GM10266 (cell line): Measurements from ENCODE around the gene WDR45B.

Source experiments
- DNase-seq: peaks from one replicate; pipeline ENCODE4 v3.0.0; 2012; ENCODE audit errors: extremely low spot score
- CTCF ChIP-seq: IDR thresholded peaks from 2 replicates; pipeline ENCODE4 v1.5.1; 2012; ENCODE audit warnings: mild to moderate bottlenecking, low read depth; ENCODE audit not compliant: control insufficient read depth, insufficient read depth; ENCODE audit errors: missing control alignments

Gene WDR45B

DNA sequence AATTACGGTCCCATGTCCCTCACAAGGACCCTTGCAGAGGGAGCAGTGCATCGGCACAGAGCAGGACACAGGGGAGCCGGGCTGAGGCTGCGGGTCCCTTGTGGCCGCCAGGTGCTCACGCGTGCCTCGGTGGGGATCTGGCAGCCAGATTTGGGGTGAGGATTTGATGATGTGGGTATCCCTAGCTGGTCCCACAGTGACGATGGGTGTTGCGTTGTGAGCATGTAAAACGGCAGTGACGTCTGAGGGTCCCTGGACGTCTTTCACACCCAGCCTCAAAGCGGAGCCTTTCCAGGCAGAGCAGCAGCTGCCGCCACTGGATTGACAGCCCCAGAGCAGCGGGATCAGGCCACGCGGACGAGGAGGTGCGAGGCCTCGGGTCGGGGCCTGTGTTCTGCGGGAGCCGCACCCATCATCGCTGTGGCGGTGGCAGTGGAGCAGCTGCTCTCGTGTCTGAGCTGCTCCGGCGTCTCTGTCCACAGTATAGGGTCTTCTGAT is 54.6 kb downstream of the WDR45B start:
- no peak for DNase-seq
- TF ChIP-seq CTCF = no peak

DNA sequence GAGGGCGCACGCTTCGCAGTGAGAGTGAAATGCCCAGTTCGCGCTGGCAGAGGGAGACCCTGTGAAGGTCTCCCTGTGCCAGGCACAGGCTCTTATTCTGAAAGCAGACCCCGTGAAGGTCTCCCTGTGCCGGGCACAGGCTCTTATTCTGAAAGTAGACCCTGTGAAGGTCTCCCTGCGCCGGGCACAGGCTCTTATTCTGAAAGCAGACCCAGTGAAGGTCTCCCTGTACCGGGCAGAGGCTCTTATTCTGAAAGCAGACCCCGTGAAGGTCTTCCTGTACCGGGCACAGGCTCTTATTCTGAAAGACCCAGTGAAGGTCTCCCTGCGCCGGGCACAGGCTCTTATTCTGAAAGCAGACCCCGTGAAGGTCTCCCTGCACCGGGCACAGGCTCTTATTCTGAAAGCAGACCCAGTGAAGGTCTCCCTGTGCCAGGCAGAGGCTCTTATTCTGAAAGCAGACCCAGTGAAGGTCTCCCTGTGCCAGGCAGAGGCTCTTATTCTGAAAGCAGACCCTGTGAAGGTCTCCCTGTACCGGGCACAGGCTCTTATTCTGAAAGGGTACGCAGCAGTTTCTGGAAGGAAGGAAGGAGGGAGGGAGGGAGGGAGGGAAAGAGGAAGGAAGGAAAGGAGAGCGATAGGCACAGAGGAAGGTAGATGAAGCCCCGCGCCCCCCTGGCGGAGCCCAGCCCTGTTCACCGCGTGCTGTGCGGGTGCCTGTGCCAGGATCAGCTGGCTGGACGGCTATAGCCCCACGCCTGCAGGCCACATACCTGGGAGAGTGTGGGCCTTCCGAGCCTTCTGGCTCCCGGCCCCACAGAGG is 55.3 kb downstream of the WDR45B start:
- no peak for DNase-seq
- no peak for TF ChIP-seq CTCF

DNA sequence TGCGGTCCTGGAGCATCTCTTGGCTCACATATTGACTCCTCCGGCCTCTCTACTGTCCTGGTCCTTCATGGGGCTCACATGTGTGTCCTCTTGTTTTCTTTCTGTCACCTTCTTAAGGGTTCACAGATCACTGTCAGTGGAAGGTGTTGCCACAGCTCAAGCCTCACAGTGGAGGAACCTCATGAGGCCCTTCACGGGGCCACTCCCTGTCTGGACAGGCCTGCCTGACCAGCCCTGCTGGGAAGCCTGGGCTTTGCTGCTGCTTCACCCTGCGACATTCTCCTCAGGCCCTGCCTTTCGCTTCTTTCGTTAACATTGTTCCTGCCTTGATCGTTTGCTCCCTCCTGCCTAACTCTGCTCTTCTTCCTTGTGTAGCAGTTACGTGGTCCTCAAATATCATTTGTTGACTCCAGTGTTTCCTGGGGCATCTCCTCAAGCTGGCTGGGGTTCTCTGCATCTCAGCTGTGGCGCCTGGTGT is 55.9 kb downstream of the WDR45B start:
- no peak for TF ChIP-seq CTCF
- DNase-seq = no peak

DNA sequence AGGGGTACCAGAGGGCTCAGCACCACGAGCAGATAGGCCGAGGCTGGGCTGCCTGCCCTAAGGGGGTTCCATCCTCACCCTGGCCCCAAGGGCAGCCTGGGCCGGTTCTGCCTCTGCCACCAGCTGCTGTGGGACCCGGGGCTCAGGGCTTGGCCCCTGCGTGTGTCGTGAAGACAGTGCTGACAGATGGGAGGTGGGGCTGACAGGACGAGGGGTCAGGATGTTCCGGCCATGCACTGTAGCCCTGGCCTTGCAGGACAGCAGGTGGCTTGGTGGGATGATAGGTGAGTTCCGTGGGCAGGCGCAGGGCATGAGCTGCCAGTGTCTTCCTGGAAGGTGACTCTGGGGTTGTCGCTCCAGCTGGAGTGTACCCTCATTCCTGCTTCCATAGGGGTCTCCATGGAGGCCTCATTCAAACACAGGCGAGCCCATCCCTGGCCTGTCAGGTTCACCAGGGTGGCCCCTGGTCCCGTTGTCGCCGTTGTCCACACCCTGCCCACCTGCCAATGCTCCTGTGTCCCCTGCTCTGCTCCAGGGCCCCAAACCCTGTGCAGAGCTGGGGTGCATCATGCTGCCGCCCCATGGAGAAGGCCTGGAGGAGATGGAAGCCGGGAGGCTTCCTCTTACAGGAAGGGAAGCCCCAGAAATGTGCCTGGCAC is 57.2 kb downstream of the WDR45B start:
- DNase-seq = no peak
- no peak for TF ChIP-seq CTCF

DNA sequence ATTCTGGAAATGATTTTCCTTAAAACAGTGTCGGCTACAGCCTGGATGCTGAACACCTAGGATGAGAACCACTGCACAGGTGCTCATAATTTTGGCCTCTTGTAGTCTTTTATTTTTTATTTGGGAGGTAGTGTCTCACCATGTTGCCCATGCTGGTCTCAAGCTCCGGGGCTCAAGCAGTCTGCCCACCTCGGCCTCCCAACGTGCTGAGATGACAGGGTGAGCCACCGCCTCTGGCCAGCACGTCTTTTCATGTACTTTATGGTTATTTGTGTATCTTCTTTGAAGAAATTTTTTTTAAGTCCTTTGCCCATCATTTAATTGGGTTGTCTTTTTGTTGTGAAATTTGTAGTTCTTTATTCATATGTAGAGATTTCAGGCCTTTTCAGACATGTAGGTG is 58.0 kb downstream of the WDR45B start:
- DNase-seq = no peak
- TF ChIP-seq CTCF = no peak

GRCh38 chr17:82589851-82590180 is 58.4 kb downstream of the WDR45B start:
- no peak for DNase-seq
- no peak for TF ChIP-seq CTCF
